Measurements from ENCODE around the gene S1PR4.

GRCh38 chr19:3162418-3163229 is 15.9 kb upstream of the S1PR4 start:
- TF ChIP-seq POLR2A (IDR thresholded peaks at IDR 0.05) (no peak), CTCF (IDR thresholded peaks at IDR 0.05) (no peak)

Measured in Peyer's patch (tissue), 4 donors.